ENCODE data around the gene MCC.
"Not testable (repeated sequence)": the region's sequence is repeated elsewhere in the genome, so short reads cannot be mapped to it uniquely, and the experiment has no call there.

MCC gene

DNA sequence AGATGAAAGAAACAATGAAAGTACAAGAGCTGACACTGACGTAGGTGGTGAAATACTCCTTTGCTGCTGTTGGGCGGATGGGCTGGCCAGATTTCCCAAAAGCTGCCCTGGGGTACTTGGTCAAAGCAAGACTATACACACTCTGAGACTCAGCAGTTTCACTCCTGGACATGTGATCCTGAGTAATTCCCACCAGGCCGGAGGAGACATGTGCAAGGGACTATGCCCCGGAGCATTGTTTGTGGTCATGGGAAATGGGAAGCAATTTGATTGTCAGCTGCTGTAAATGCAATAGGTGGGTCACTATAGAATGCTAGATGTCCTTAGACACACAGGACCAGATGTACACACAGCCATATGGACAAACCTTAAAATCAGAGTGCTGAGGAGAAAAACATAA lies 395.6 kb downstream of the MCC start:
- no peak for DNase-seq

DNA sequence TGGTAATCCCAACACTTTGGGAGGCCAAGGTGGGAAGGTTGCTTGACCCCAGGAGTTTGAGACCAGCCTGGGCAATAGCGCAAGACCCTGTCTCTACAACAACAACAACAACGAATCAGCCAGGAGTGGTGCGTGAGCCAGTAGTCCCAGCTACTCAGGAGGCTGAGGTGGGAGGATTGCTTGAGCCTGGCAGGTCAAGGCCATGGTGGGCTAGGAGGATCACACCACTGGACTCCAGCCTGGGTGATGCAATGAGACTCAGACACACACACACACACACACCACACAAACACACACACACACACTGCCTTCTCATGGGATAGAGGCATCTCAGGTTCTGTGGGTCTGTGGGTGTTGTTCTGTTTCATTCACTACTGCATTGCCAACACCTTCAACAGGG lies 396.6 kb downstream of the MCC start:
- no peak for DNase-seq

DNA sequence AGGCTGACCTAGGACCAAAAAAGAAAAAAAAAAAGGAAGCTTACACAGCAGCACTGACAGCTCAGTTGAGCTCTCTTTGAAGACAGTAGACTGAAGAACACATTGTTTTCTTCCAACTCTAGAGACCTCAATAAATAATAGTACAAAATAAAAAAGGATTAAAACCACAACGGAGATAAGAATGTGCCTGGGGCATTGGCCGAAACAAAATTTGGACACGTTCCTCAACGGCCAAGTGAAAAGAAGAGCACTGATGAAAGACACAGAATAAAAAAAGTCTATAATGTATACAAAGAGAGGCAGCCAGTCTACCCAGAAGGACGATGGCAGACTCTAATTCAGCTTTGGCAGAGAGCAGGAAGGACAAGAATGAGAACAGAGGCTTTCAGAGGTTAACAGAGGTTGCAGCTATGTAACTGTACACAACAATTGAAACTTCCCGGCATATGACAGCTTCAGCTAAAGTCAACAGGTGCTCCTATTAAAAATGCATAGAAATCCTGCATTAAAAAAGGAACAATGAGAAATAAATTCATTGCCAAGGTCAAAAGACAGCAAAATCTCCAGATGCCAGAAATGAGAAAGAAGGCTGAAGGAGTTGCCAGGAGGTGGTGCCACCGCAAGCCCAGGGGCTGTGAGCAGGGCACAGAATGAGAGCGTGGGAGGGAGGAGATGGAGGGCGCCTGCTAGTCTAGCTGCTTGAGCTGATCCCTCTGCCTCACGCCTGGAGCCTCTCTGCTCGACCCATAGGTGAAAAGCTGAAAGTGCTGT lies 397.7 kb downstream of the MCC start:
- DNase-seq: no peak

DNA sequence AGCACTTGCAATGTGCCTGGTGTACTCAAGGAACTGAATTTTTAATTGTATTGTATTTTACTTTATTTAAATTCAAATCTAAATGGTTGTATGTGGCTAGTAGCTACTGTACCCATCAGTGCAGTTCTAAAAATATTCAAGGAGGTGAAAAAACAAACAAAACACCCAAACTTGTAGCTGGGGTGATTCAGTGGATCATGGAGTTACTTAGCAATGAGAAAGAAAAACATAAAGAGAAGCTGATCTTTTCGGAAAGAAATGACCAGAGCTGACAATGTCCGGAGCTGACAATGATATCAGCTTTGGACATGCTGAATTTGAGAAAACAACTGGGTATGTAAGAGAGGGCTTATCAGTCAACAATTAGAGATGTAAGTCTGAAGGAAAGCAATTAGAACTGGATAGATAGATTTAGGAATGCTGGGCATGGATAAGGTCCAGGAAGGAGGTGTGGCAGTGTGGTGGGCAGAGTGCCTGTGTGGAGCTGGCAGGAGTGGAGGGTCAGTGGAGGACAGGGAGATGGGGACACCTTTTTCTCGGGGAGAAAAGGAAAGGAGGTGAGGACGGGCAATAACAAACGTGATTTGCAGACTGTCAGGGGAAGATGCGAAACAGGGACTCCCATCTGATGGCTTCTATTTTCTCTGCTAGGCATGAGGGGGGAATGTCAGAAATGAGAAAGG lies 398.5 kb downstream of the MCC start:
- DNase-seq: no peak

DNA sequence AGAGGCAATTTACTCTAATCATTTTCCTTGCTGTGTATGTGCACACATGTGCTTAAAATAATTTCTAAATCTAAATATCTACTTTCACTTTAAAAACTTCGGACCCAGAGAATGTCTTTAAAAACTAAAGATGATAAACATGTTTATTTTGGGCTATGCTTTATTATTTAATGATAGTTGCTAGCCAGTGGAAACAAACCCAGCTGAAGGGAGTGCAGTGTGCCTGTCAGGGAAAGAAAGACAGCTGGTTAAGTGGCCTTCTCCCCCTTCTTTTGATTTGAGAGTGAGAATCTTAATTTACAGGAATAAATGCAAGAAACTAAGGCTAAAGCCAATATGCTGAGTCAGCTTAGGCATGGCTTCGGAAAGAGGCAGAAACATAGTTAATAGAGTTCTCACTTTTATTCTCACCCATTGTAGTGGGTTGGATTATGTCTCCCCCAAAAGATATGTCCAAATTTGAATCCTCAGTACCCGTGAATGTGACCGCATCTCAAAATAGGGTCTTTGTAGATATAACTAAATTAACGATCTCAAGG lies 400.2 kb downstream of the MCC start:
- DNase-seq: no peak

DNA sequence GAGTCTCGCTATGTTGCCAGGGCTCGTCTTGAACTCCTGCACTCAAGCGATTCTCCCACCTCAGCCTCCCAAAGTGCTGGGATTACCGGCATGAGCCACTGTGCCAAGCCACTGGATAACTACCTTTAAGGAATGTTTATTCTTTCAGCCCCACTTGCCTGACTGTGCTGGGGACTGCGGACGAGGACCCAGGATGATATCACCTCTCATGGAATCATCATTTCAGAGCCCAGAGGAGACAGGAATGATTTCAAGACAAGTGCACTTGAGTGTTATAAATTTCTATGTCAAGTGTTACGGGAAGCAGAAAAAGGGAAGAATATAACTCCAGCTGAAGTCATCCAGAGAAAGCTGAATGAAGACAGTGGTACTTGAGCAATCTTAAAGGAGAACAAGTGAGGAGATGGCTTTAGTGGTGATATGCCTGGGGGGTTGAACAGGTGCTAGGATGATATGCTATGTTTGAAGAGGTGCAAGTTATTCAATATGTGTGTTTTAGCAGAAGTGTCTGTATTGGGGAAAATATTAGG lies 402.3 kb downstream of the MCC start:
- no peak for DNase-seq

DNA sequence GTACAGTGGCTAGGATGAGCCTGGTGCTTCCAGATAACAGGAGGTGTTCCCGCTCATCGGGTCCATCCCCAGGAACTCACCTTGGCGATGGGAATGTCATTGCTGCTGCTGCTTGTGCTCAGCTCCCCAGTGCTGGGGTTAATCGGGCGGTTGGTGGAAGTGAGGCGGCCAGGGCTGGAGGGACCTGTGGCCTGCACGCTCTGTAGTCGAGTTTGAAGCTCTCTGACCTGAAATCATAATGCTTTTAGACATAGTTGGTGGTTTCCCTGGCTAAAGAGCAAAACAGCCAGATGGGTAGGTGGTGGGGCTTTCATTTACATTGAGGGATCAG lies 403.2 kb downstream of the MCC start:
- no peak for DNase-seq

DNA sequence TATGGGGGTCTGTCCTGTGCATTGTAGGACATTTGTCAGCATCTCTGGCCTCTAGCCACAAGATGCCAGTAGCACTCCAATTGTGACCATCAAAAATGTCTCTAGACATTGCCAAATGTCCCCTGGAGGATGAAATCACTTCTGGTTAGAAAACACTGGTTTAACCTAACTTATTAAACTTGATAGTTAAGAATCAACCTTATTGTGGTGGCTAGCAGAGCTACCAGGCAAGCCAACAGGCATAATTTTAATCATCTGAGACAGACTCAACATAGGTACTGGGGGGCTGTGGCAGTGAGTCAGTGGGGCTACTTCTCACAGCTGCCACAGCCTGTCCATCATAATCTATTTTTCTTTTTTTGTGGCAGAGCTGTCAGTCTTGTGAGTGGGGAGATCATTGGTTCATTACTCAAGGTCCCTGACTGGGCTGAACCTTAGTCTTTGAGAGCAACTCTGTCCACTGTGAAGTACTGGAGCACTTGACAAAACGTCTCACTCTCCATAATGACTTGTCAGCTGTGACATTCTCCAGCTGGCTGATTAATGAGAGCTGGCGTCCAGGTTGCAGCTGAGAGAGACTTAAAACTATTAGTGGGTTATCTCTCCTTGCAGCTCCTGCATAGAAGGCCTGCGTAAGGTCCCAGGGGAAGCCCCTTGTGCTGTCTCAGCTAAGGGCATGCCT lies 403.7 kb downstream of the MCC start:
- DNase-seq: no peak

DNA sequence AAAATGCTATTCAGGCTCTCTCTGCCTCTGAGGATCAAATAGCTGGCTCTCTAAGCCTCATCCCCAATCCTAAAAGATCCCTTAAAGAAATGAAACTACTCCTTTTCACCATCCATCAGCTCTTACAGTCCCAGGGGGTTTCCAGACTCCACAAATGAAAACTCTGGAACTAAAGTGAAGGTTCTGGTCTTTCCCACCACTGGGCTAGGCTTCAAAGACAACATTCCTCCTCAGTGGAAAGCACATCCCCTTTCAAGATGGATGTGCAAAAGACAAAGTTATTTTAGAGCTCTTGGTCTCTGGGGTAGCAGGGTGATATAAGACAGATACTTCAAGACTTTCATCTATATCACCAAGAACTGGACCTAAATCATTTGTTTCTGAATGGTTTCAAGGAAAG lies 404.8 kb downstream of the MCC start:
- no peak for DNase-seq

DNA sequence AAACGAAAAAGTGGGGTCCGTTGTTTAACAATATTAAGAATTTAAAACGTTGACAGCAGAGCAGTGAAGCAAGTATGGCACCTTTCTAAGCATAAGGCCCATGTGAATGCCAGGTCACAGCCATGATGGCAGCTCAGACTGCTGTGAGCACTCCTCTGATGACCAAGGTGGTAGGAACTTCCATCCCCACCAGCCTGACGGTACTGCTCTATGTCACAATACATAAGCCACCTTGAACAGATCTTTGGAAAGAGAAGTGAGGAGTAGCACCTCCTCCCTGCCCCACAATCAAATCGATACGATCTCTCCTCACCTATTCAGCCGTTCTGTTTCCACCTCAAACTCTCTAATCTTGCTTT lies 405.7 kb downstream of the MCC start:
- DNase-seq: no peak

DNA sequence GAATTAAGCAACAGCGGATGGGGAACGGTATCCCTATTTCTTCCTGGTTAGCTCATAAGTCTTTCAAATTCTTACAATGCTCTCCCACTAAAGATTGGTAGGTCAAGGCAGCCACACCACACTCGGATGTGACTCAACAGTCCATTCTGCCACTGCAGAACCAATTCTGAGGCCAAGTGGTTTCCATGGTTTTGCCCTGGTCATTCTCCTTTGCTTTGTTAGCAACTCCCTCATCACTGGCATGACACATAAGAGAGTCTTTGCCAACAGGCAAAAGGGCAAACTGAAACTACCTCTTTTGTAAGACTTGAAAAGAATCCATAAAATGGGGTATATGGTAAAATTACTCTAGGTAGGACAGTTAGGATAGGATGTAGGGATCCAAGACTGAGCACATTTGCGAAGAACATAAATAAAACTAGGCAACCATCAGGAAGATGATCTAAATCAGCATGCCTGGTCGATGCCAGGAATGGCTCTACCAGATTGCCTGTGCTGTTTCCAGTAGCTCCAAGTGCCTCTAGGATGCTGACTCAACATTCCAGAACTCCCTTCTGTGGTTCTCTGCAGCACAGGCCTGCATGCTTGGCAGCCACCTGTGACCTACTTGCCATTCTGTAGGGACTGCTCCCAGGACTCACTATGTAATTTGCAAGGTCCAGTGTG lies 406.2 kb downstream of the MCC start:
- DNase-seq: no peak

DNA sequence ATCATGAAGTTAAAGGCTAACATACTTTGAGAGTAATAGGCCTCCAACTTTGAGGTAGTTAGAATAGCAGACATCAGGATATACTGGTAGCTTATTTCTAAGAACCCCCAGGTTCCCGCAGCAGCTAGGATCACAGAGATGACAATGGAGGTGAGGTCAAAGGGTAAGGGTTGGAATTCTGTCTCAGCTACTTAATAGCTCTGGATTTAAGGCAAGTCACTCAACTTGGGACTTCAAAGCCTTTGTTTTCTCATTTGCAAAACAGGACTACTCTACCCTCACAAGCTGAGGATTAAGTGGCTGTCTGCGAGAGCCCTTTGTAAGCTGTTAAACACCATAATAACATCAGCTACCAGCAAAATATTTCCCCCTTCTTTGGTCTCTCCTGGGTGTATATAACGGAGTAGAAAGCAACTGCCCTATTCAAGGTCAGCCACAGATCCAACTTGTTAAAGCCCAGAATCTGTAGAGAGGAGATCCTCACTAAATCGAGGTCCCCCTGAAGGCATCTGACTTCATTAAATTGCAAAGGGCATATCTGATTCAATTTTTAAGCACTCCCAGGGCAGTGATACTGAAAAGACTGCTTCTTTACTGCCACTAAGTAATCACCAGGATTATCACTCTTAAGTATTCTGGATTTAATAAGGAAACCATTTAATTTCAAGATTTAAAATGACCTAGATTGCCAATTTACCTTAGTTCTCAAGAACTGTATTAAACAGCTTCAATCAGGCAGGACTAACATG lies 407.0 kb downstream of the MCC start:
- DNase-seq: no peak

DNA sequence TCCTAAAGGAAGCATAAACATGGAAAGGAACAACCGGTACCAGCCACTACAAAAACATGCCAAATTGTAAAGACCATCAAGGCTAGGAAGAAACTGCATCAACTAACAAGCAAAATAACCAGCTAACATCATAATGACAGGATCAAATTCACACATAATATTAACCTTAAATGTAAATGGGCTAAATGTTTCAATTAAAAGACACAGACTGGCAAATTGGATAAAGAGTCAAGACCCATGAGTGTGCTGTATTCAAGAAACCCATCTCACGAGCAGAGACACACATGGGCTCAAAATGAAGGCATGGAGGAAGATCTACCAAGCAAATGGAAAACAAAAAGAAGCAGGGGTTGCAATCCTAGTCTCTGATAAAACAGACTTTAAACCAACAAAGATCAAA lies 411.6 kb downstream of the MCC start:
- DNase-seq: not testable (repeated sequence)

DNA sequence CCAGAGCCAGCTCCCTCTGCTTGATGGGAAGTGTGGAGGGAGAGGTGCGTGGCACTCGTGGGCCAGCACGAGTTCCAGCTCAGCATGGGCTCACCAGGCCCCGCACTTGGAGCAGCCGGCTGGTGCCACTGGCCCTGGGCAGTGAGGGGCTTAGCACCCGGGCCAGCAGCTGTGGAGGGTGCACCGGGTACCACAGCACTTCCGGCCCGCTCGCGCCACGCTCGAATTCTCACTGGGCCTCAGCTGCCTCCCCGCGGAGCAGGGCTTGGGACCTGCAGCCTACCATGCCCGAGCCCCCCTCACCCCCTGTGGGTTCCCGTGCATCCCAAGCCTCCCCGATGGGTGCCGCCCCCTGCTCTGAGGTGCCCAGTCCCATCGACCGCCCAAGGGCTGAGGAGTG lies 413.2 kb downstream of the MCC start:
- no peak for DNase-seq

DNA sequence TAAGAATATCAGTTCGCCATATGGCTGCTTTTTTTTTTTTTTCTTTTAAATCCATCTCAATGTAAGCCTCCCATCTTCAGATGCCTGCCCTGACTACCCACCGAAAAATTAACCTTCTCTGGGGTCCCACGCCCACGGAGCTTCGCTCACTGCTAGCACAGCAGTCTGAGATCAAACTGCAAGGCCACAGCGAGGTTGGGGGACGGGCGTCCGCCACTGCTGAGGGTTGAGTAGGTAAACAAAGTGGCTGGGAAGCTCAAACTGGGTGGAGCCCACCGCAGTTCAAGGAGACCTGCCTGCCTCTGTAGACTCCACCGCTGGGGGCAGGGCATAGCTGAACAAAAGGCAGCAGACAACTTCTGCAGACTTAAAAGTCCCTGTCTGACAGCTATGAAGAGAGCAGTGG lies 414.6 kb downstream of the MCC start:
- DNase-seq: not testable (repeated sequence)

DNA sequence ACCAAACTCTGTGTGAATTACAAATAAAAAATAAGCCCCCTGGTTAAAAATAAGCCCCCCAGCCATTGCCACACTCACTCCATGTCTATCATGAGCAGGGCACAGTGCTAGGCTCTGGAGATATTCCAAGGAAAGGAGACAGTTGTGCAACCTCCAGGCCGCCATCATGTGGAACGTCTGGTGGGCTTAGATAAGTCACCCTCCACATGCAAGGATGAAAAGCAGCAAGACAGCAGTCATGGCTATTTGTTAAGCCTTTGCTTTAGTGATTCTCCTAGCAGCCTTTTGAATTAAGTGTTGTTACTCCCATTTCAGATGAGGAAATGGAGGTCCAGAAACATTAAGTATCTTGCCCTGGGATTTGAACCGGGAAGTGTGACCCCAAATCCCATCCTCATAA lies 416.9 kb downstream of the MCC start:
- no peak for DNase-seq

DNA sequence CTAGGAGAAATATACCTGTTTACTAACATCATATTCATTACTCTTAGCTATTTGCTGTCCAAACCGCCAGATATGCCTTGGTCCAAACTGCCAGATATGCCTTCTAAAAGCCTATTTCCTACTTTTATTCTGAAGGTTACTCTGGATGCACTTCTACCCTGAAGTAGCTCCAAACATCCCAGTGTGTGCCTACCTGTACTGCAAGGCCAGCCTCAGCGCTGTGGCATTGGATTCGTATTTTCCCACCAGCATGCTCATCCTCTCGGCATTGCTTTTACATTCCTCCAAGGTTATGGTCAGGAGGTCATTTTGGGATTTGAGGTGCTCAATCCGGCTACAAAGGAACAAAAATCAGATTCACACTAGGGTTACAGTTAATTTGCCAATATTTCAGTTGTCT lies 417.4 kb downstream of the MCC start:
- DNase-seq: no peak

DNA sequence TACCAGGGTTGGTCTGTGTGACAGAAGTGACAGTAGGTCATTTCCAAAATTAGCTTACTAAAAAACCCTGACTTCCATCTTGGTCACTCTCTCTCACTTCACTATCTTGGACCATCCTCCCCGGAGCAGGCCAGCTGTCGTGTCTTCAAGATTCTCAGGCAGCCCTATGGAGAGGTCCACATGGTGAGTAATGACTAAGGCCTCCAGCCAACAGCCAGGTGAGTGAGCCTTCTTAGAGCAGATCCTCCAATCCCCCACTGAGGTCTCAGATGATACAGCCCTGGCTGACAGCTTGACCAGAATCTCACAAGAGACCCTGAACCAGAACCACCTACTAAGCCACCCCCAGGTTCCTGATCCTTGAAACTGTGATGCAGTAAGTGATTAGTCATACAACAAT lies 419.7 kb downstream of the MCC start:
- DNase-seq: no peak

DNA sequence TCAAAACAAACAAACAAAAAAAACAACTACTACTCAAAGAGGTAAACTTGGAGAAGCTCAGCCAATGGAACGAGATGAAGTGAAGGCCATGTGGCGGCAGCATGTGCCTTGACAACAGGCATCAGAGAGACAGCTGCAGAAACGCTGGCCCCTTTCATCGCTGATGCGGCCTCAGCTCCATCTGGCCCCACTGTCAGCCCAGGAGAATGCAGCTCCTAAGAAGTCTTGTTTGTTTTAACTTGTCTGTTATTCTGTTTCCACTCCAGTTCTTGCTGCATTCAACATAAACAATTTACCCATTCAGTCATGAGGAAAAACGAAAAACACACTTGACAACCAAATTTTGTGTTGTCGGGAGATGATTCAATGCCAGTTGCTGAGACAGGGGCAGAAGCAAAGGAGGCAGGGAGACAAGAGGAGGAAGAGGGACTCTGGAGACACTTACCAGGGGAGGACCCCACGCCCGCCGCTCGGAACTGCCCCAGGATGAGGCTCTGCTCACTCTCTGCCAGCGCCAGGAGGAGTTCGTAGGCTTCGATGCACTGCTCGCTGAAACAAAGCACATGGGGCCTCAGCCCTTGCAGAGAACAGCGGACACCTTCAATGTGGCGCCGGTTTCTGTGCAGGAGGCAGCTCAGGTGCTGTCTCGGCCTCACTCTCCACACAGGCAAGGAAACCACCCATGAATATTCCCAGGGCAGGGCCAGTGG lies 420.5 kb downstream of the MCC start:
- DNase-seq: no peak

DNA sequence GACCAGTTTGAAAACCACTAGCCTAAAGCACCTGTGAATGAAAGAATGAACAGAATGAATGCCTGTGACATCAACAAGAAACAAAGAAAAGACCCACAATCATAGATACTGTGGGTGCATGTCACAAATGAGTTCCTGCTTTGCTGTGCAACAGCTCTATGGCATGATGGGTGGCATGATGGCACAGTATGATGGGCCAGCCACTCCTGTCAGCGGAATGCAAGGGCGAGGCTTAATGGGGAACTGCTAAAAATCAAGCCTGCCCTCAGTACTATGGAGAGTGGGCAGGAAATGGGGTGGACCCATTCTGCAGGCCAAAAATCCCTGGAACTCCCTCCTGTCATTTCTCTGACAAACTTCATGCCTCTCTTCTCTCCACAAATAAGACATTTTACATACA lies 422.6 kb downstream of the MCC start:
- no peak for DNase-seq

DNA sequence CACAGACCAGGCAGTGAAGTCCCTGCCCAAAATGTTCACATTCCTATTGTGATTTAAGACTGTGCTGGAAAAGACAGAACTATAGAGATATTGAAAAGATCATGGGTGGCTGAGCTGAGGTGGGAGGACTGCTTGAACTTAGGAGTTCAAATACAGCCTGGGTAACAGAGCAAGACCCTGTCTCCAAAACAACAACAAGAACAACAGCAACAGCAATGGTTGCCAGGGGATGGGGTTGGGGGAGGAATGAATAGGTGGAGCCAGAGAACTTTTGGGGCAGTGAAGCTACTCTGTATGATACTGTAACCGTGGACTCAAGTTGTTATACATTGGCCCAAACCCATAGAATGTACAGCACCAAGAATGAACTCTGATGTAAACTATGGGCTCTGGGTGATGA lies 423.4 kb downstream of the MCC start:
- DNase-seq: no peak

DNA sequence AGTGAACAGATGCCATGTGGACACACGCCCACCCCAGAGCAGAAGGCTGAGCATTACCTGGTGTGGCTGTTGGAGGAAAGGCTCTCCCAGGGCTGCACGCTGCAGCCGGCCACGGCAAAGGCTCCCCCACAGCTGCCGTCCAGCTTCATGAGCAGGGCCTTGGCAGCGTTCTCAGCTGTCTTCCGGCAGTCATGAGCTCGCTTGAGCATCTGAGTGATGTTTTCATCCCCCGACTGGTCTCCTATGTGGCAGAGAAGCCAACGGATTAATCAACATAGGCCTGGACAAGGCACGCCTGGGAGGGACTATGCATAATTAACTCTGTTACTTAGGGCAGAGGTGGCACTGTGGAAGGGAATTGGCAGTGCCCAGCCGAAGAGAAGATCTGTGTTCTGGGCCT lies 424.3 kb downstream of the MCC start:
- no peak for DNase-seq
